K562 (cell line): Measurements from ENCODE around the gene MGAT1. TPM values are rescaled to one million over a fixed set of nuclear protein-coding genes. Genes with fewer than 3 reads are reported as not detected.
A peak's percentile ranks its signal among the peaks of the same experiment; 100 is the strongest.

Experiments used
- ATAC-seq: fragments of 200-7000 bp; cut with Tn5 transposase; 3 replicates; pipeline ENCODE4 v1.9.1; 2020; ENCODE audit warnings: moderate library complexity
- BruUV-seq: library from RNA; stranded (reverse); fragments of 400-500 nt; replicated peaks from 2 replicates; lab custom pipeline; 2021; lab: Mats Ljungman, UMichigan
- CTCF ChIA-PET: fragments of 300-600 bp; formaldehyde crosslinking; extraction: SDS; loops from one replicate; lab custom pipeline; 2021; ENCODE audit warnings: low intra/inter-chr PET ratio; lab: Yijun Ruan, JAX
- POLR2A ChIA-PET: fragments of 300-600, 350-650 bp; sonication (Branson Sonifier 250); formaldehyde crosslinking; extraction: SDS; loops from one replicate; lab custom pipeline; 2021; ENCODE audit warnings: antibody characterized with exemption, inconsistent platforms; lab: Yijun Ruan, JAX
- DNase-seq, 4 experiments: peaks; one replicate each; pipeline versions ENCODE4 v3.0.0 to v3.0.0-alpha.2; 2011 to 2018; ENCODE audit warnings: low spot score in 3 of 4, mixed read lengths in 3 of 4; ENCODE audit errors: extremely low read depth in 1 of 4
- FAIRE-seq: peaks from 2 replicates; lab custom pipeline; 2011; peaks lifted over from hg19 to GRCh38; lab: Jason Lieb, UNC
- H2AFZ ChIP-seq: 2 replicates; pipeline ENCODE4 v1.6.0; 2011; ENCODE audit warnings: low read depth, low read length, control low read depth, inconsistent platforms
- H3K27ac ChIP-seq: fragments of 200-600 bp; 3 replicates; pipeline ENCODE4 v1.8.0; 2011; ENCODE audit warnings: low read depth, mild to moderate bottlenecking, control low read depth, inconsistent platforms, low read length, moderate library complexity, mixed read lengths; ENCODE audit errors: extremely low read depth
- H3K27me3 ChIP-seq, 2 experiments: fragments of 300-600 bp in 1 of 2; 2 replicates in 1 of 2; 3 replicates in 1 of 2; pipeline versions ENCODE4 v1.6.0 to v1.8.0; 2011; ENCODE audit warnings: inconsistent platforms in 2 of 2, low read length in 2 of 2, mild to moderate bottlenecking in 1 of 2, mixed read lengths in 1 of 2, moderate library complexity in 1 of 2; ENCODE audit not compliant: control insufficient read depth in 2 of 2, insufficient read depth in 2 of 2
- H3K36me3 ChIP-seq: fragments of 300-600 bp; 3 replicates; pipeline ENCODE4 v1.8.0; 2011; ENCODE audit warnings: mild to moderate bottlenecking, low read length, inconsistent platforms; ENCODE audit not compliant: control insufficient read depth, insufficient read depth
- H3K4me1 ChIP-seq, 2 experiments: fragments of 200-600 bp in 1 of 2; replicated peaks in 1 of 2; 2 replicates in 1 of 2; 3 replicates in 1 of 2; pipeline versions ENCODE4 v1.5.1 to v1.8.0; 2011; ENCODE audit warnings: inconsistent platforms in 2 of 2, low read length in 2 of 2, mild to moderate bottlenecking in 1 of 2, mixed read lengths in 1 of 2, moderate library complexity in 1 of 2; ENCODE audit not compliant: control insufficient read depth in 2 of 2, insufficient read depth in 2 of 2
- H3K4me2 ChIP-seq: 2 replicates; pipeline ENCODE4 v1.6.1; 2011; ENCODE audit warnings: low read length, control low read depth, inconsistent platforms, mixed read lengths; ENCODE audit not compliant: insufficient read depth
- H3K4me3 ChIP-seq: fragments of 200-600 bp; sonication (generic), shearing (Covaris generic); 2 replicates; pipeline ENCODE4 v1.5.1; 2016; ENCODE audit warnings: control low read depth, inconsistent platforms
- H3K79me2 ChIP-seq: fragments of 200-600 bp; 3 replicates; pipeline ENCODE4 v1.8.0; 2011; ENCODE audit warnings: low read length, inconsistent platforms; ENCODE audit not compliant: control insufficient read depth, insufficient read depth
- H3K9ac ChIP-seq, 2 experiments: 2 replicates each; pipeline versions ENCODE4 v1.6.0 to v1.6.1; 2011; ENCODE audit warnings: low read depth in 2 of 2, low read length in 2 of 2, control low read depth in 1 of 2, inconsistent platforms in 1 of 2, mild to moderate bottlenecking in 1 of 2, mixed read lengths in 1 of 2; ENCODE audit not compliant: insufficient read depth in 1 of 2
- H3K9me1 ChIP-seq: one replicate; pipeline ENCODE4 v1.6.0; 2011; ENCODE audit warnings: inconsistent platforms, mild to moderate bottlenecking, low read length, moderate library complexity; ENCODE audit not compliant: control insufficient read depth, insufficient read depth
- H3K9me3 ChIP-seq: replicated peaks from 2 replicates; pipeline ENCODE4 v1.5.1; 2011; ENCODE audit warnings: low read depth, low read length, inconsistent platforms; ENCODE audit not compliant: control insufficient read depth, insufficient read depth
- H4K20me1 ChIP-seq: replicated peaks from 2 replicates; pipeline ENCODE4 v1.6.1; 2011; ENCODE audit warnings: low read length, inconsistent platforms, mixed read lengths; ENCODE audit not compliant: control insufficient read depth, insufficient read depth
- CEBPG ChIP-seq, 3 experiments: fragments of 200-800 bp in 1 of 3; sonication (Bioruptor generic) in 1 of 3; sonication (generic) in 1 of 3; formaldehyde crosslinking in 1 of 3; IDR thresholded peaks in 2 of 3; conservative IDR thresholded peaks in 1 of 3; 2 replicates each; pipeline versions ENCODE4 v1.6.1 to v1.8.0; 2016 to 2022; ENCODE audit warnings: missing compliant biosample characterization in 2 of 3, missing genetic modification characterization in 2 of 3, mild to moderate bottlenecking in 1 of 3, missing genetic modification reagents in 1 of 3
- CHD2 ChIP-seq: IDR thresholded peaks from 2 replicates; pipeline ENCODE4 v1.6.1; 2011; ENCODE audit warnings: low read depth, low read length
- EHMT2 ChIP-seq: fragments of 450-650 bp; IDR thresholded peaks from 2 replicates; pipeline ENCODE4 v1.6.1; 2018; ENCODE audit warnings: antibody characterized with exemption
- ETV6 ChIP-seq, 3 experiments: fragments of 150-350 bp in 1 of 3; sonication (generic) in 1 of 3; formaldehyde crosslinking in 1 of 3; IDR thresholded peaks; 2 replicates each; pipeline versions ENCODE4 v1.6.1 to v1.8.0; 2014 to 2022; ENCODE audit warnings: borderline replicate concordance in 2 of 3, low read depth in 2 of 3, antibody characterized with exemption in 1 of 3, low read length in 1 of 3, mild to moderate bottlenecking in 1 of 3, missing genetic modification reagents in 1 of 3
- FOXA3 ChIP-seq, 2 experiments: fragments of 450-650 bp in 1 of 2; sonication (generic) in 1 of 2; formaldehyde crosslinking; IDR thresholded peaks in 1 of 2; conservative IDR thresholded peaks in 1 of 2; 2 replicates each; pipeline versions ENCODE4 v1.4.0 to v1.8.0; 2020 to 2022; ENCODE audit warnings: mild to moderate bottlenecking in 2 of 2, missing genetic modification reagents in 1 of 2
- GTF2A2 ChIP-seq: IDR thresholded peaks from 2 replicates; pipeline ENCODE4 v1.6.1; 2016; ENCODE audit warnings: mild to moderate bottlenecking, missing genetic modification characterization, missing compliant biosample characterization
- KAT2B ChIP-seq: IDR thresholded peaks from one replicate; pipeline ENCODE4 v1.6.1; 2012; ENCODE audit warnings: low read depth, mild to moderate bottlenecking, control low read depth, inconsistent platforms, low read length, moderate library complexity
- KLF10 ChIP-seq: fragments of 250-450 bp; sonication (Bioruptor Pico); IDR thresholded peaks from 2 replicates; pipeline ENCODE4 v1.6.1; 2021; ENCODE audit warnings: matching md5 sums
- NFE2L1 ChIP-seq: fragments of 450-650 bp; IDR thresholded peaks from 2 replicates; pipeline ENCODE4 v1.6.1; 2016; ENCODE audit warnings: missing genetic modification characterization, low read depth, mild to moderate bottlenecking, missing compliant biosample characterization, moderate library complexity, borderline replicate concordance
- NONO ChIP-seq, 2 experiments: fragments of 200-400 bp in 1 of 2; fragments of 450-650 bp in 1 of 2; formaldehyde crosslinking in 1 of 2; IDR thresholded peaks; 2 replicates each; pipeline ENCODE4 v1.6.1; 2017; ENCODE audit warnings: low read depth in 2 of 2, mild to moderate bottlenecking in 2 of 2, moderate library complexity in 2 of 2, low read length in 1 of 2
- PURB ChIP-seq: sonication (generic); formaldehyde crosslinking; IDR thresholded peaks from 2 replicates; pipeline ENCODE4 v1.9.0; 2021; ENCODE audit warnings: low read depth, mild to moderate bottlenecking, missing genetic modification reagents
- SIRT6 ChIP-seq: IDR thresholded peaks from one replicate; pipeline ENCODE4 v1.6.1; 2012; ENCODE audit warnings: low read depth, mild to moderate bottlenecking, control low read depth, inconsistent platforms, low read length, moderate library complexity
- ZNF134 ChIP-seq: fragments of 250-450 bp; sonication (Bioruptor Pico); conservative IDR thresholded peaks from 2 replicates; pipeline ENCODE4 v1.4.0; 2020
- ZNF239 ChIP-seq: fragments of 250-450 bp; sonication (Bioruptor Pico); IDR thresholded peaks from 2 replicates; pipeline ENCODE4 v1.4.0; 2020; ENCODE audit warnings: mild to moderate bottlenecking
- ZNF695 ChIP-seq: fragments of 450-650 bp; formaldehyde crosslinking; IDR thresholded peaks from 2 replicates; pipeline ENCODE4 v1.4.0; 2020; ENCODE audit warnings: mild to moderate bottlenecking, moderate library complexity
- ZSCAN32 ChIP-seq: fragments of 450-650 bp; formaldehyde crosslinking; IDR thresholded peaks from 2 replicates; pipeline ENCODE4 v1.4.0; 2020; ENCODE audit warnings: mild to moderate bottlenecking, moderate library complexity
- WGBS: fragments of 100-300 bp; shearing (Covaris generic); methylation state at CpG from one replicate; pipeline ENCODE4 v1.1.6; 2016; ENCODE audit warnings: low coverage, mixed read lengths; ENCODE audit not compliant: insufficient coverage; ENCODE audit errors: missing lambda C conversion rate; 5-methylcytosine and 5-hydroxymethylcytosine counted together
- in situ Hi-C: fragments of 300-500 bp; cut with MboI; formaldehyde crosslinking; loops from 4 replicates; pipeline ENCODE4 v1.15.0; 2018; ENCODE audit warnings: inconsistent platforms, mixed read lengths
- intact Hi-C: fragments of 100-400 bp; cut with micrococcal nuclease; formaldehyde crosslinking; loops from 2 replicates; pipeline ENCODE4 v1.14.2; 2022
- polyA plus RNA-seq, 8 experiments: library from polyadenylated mRNA; depleted of rRNA in 4 of 8; stranded (reverse) in 5 of 8; unstranded in 3 of 8; fragments of >200 nt; fragmentation: Nextera tagmentation in 2 of 8; fragmentation: Illumina TruSeq in 1 of 8; extraction: Ambion mirVana in 2 of 8; extraction: Trizol in 1 of 8; gene quantifications; 2 replicates each; pipeline versions ENCODE4 v1.2.1 to v1.2.3, GENCODE V29; 2011 to 2014; ENCODE audit warnings: inconsistent platforms in 1 of 8, missing spikeins in 1 of 8
- total RNA-seq, 7 experiments: library from RNA; depleted of rRNA in 6 of 7; stranded (reverse); fragments of >200 nt in 6 of 7; fragmentation: Illumina TruSeq in 2 of 7; extraction: Trizol in 2 of 7; gene quantifications; 2 replicates each; pipeline versions ENCODE4 v1.2.1 to v1.2.3, GENCODE V29; 2011 to 2021; ENCODE audit warnings: low replicate concordance in 1 of 7
- TF ChIP-seq, protein P1 (sequence below), 2 experiments: IDR thresholded peaks in 1 of 2; conservative IDR thresholded peaks in 1 of 2; 2 replicates each; pipeline ENCODE4 v1.6.1; 2016; ENCODE audit warnings: low read depth in 2 of 2, mild to moderate bottlenecking in 1 of 2, missing compliant biosample characterization in 1 of 2, missing genetic modification characterization in 1 of 2, moderate library complexity in 1 of 2

Gene MGAT1
- total and polyA plus RNA-seq, 9 of the 15 experiments (the other 6 are each of a cell fraction or from before 2014, with no cell fraction given), result 3.9 to 82.7 (median 44.5) TPM

DNA sequence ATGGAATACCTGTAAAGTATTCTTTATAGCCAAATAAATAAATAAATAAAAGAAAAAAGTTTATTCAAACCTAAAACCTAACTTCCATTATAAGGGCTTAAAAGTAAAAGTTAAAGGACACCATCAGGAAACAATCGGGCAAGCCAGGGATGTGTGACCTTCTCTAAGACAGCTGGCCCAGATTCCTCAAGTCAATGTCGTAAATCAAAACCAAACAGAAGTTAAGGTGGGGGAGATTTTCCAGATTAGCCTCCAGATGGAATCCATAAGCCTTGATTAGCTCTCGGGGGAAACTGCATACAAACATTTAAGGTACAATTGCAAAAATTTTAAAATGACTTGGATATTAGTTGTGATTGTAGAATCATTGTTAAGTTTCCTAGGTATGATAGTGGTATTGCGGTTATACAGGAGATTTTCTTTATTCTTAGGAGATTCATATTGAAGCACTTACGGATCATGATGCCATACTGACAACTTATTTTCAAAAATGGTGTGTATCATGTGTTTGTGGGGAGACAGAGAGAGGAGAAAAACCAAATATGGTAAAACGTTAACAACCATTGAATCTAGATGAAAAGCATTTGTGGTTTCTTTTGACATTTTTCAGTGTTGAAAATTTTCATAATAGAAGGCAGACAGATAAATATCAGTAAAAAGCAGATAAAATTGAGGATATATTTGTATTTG lies 21.5 kb upstream of the MGAT1 start (continued):
- no peak for TF ChIP-seq GTF2A2 (tag)
- TF ChIP-seq ZNF695 (CRISPR knock-in tag), result no peak
- no peak for TF ChIP-seq PURB
- no peak for TF ChIP-seq FOXA3 (CRISPR knock-in tag; conservative IDR thresholded peaks at IDR 0.05 in 1 of 2, IDR thresholded peaks at IDR 0.05 in 1 of 2)
- no peak for TF ChIP-seq CEBPG (CRISPR knock-in tag; IDR thresholded peaks at IDR 0.05)
- TF ChIP-seq CEBPG (tag; conservative IDR thresholded peaks at IDR 0.05 in 1 of 2, IDR thresholded peaks at IDR 0.05 in 1 of 2), result no peak
- no peak for TF ChIP-seq ZNF134 (CRISPR knock-in tag)
- no peak for TF ChIP-seq SIRT6
- TF ChIP-seq EHMT2, result no peak

DNA sequence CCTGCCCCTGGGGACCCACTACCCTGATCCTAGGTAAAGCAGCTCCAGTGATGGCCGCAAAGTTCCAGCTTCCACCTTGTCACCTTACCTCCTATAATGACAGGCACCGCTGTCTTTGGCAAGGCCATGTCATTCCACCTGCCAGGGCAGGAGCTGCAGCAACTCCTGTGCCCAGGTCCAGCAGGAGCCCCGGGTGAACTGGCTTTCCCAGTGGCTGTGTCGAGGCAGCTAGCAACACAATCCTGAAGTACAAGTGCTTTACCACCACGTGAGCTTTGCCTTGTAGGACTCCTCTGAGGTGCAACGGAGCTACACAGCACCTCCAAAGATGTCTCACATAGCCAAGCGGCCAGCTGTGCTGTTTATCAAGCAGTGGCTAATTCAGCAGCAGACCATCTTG lies 20.7 kb upstream of the MGAT1 start:
- ATAC-seq, result no peak; the same call in 2 of the 3 replicates
- H3K4me3 ChIP-seq, result no peak overlapping the region
- no peaks in the 10 kb centered on the region for H3K27me3 ChIP-seq
- no peaks in the 10 kb centered on the region for H3K79me2 ChIP-seq
- no peaks in the 10 kb centered on the region for H4K20me1 ChIP-seq
- H3K36me3 ChIP-seq, result no peaks in the 10 kb centered on the region
- H3K4me2 ChIP-seq, result peak overlapping the region; percentile 17; the same call in 1 of the 2 replicates
- intact Hi-C loops (no loop called here), in situ Hi-C loops (no loop called here)
- no peaks in the 10 kb centered on the region for H3K9me1 ChIP-seq
- CTCF ChIA-PET, result no interaction called here
- no TSS peak for BruUV-seq
- no peak for FAIRE-seq
- POLR2A ChIA-PET, result interaction anchor here (0.6 to 0.7 kb wide), 3 partner anchors 10 to 225 kb away, joined by 3 read pairs; no protein-coding TSS in a partner anchor
- peak overlapping the region; percentile 40; the same call in 1 of the 2 replicates for H2AFZ ChIP-seq
- H3K27ac ChIP-seq, result no peak overlapping the region
- 39% methylated on average over 7 of the region's 7 CpGs for WGBS
- no peaks in the 10 kb centered on the region for H3K9me3 ChIP-seq
- no peak for DNase-seq
- peaks cover 5 to 6% of the 10 kb centered on the region in 2 experiments; a peak in 3 of 5 replicates for H3K4me1 ChIP-seq
- peak overlapping the region in 1 of 2 experiments; percentile 70; a peak in 1 of 4 replicates for H3K9ac ChIP-seq
- TF ChIP-seq PURB (no peak), ETV6 (IDR thresholded peaks at IDR 0.05; ENCODE audit: borderline replicate concordance in 1 of 2, low read depth in 2 of 2, low read length in 1 of 2) (no peak), ETV6 (CRISPR knock-in tag; IDR thresholded peaks at IDR 0.05; ENCODE audit: borderline replicate concordance) (no peak), KLF10 (no peak), ZSCAN32 (no peak), KAT2B (no peak), NFE2L1 (no peak), NONO (IDR thresholded peaks at IDR 0.05; ENCODE audit: low read depth in 2 of 2, low read length in 1 of 2) (no peak), ZNF239 (CRISPR knock-in tag) (no peak), CHD2 (no peak)
- TF ChIP-seq, protein P1, sequence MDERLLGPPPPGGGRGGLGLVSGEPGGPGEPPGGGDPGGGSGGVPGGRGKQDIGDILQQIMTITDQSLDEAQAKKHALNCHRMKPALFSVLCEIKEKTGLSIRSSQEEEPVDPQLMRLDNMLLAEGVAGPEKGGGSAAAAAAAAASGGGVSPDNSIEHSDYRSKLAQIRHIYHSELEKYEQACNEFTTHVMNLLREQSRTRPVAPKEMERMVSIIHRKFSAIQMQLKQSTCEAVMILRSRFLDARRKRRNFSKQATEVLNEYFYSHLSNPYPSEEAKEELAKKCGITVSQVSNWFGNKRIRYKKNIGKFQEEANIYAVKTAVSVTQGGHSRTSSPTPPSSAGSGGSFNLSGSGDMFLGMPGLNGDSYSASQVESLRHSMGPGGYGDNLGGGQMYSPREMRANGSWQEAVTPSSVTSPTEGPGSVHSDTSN (CRISPR knock-in tag; IDR thresholded peaks at IDR 0.05; ENCODE audit: low read depth), result no peak
- TF ChIP-seq, protein P1 (tag; conservative IDR thresholded peaks at IDR 0.05; ENCODE audit: low read depth), result no peak
